ENCODE measurements around the gene NBPF15.
"Not testable (repeated sequence)": the region's sequence is repeated elsewhere in the genome, so short reads cannot be mapped to it uniquely, and the experiment has no call there.

DNA sequence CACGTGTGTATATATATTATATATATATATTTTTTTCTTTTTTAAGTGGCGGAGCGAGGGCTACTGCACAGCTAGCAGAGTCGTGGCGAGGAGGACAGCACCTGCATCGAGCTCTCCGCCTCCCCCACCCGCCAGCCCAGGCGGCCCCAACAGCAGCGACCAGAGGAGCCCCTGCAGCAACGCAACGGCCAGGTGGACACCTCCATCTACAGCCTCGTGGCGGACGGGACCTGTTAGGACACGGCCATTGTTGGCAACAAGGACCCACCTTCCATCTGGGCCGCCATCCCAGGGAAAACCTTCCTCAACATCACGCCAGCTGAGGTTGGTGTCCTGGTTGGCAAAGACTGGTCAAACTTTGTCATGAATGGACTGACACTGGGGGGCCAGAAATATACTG is 19.1 kb downstream of the NBPF15 start:
- TF ChIP-seq POLR2A, CTCF (IDR thresholded peaks at IDR 0.05): not testable (repeated sequence)

Data from testis (tissue), 2 donors.